GM20431 (cell line): ENCODE results near the gene SP140.

Experiments
- in situ Hi-C: fragments of 300-500 bp; cut with MseI, MboI; formaldehyde crosslinking; loops from one replicate; pipeline ENCODE4 v1.15.0; 2020; ENCODE audit warnings: low sequenced_read_pairs; ENCODE audit not compliant: unreplicated experiment

SP140 gene

DNA sequence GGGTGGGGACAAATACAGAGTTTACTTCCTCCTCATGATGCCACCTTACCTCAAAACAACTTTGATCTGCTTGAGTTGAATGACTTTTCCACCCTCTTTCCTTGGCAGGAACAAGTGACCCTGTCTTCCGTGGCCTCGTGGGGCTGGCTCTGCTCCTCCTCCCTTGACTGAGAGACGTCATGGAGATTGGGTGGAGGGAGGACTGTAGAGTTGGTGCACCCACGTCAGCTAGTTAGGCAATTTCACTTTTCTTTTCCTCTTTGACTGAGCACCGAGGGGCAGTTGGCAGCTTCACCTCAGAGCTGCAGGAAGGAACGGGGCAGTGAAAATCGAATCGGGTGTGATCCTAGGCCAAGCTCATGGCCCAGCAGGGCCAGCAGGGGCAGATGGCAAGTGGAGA lies at the start of gene SP140:
TSS of gene SP140 (plus strand) at position 251 of the 400 bp plus-strand sequence. CDS start at position 360, 109 bp downstream.
- in situ Hi-C loops: no loop called here

DNA sequence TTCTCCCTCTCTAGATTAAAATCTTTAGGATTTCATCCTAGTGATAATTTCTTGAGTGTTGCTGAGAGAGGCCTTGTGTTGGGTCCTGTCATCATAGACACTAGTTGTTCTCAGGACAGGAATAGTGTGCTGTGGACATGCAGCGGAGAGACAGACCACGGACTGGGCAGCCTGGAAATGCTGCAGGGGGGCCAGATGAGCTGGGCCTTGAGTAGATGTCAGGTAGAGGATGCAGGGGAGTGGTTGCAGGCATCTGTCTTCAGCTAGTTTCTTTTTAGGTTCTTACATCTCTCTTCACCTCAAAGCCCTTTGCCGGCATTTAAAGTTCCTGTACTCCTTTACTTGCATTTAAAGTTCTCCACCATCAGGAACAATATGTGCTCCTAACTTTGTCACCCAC lies 48.5 kb upstream of the SP140 start:
- in situ Hi-C loops: no loop called here

DNA sequence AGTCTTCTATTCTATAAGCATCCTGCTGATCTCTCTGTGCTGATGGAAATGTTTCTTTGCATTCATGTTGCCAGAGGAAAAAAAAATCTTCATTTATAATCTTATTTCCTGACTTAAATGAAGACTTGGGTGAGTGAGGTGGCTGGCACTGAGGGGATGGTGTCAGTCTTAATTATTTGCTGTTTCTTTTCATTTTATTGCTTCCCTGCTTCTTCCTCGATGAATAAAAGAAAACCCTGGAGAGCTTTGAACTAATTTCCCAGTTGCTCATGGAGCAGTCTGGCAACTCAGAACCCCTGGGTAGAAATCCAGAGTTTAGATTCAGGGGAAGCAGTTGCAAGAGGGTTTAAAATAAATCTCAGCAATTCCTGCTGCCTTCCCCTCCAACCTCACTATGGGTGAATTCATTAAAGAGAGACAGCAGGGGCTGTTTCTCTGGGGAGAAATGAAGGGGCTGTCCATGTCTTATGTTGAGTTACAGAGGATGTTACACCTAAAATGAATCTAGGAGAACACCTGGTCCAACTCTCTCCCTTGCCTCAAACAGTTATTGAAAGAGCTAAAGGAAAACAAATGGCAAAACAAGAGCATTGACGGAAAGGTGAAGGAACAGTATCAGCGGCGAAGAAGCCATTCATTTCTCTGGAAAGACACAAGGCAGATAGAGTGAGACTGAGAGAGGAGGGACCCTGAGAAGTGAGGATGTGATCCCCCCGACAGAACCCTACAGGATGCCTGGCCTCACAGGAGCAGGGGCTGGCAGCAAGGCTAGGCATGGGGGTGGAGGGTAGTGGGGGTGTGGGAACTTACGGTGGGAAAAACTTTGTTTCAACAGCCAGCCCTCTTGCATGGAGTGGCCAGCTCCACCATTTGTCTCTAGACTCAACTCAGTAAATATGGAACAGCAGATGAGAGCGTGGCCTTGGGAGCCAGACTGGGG lies 46.7 kb upstream of the SP140 start:
- in situ Hi-C loops: no loop called here

DNA sequence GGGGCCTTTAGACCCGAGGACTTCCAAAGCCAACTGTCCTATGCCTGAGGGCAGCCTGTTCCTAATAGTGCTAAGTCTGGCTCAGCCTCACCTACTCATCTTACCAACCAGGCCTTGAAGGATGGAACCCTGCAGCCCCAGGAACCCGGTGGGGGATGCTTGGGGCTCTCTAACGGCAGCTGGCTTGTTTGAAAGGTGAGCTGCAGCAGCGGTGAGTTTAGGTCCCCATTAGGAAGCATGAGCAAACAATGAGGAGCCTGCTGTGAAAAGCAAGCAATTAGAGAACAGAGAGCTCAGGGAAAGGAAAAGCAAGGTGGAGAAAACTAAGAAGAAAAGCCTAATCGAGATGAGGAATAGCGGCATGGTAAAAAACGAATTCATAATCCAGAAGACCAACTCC lies 45.6 kb upstream of the SP140 start:
- in situ Hi-C loops: no loop called here

DNA sequence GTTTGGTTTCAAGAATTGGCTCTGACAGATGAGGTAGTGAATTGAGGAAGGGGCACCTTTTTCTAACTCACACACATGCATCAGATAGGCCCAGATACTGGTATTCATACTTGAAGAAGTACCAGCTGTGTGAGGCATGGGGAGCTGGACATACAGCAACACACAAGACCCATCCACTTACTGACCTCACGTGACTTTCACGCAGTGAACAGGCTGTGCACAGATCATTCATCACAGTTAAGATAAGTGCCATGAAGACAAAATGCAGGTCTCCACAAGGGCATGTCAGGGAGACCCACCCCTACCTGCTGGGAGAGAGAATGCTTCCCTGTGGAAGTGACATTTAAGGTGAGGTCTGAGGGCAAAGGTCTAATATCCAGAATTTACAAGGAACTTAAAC lies 44.3 kb upstream of the SP140 start:
- in situ Hi-C loops: no loop called here

DNA sequence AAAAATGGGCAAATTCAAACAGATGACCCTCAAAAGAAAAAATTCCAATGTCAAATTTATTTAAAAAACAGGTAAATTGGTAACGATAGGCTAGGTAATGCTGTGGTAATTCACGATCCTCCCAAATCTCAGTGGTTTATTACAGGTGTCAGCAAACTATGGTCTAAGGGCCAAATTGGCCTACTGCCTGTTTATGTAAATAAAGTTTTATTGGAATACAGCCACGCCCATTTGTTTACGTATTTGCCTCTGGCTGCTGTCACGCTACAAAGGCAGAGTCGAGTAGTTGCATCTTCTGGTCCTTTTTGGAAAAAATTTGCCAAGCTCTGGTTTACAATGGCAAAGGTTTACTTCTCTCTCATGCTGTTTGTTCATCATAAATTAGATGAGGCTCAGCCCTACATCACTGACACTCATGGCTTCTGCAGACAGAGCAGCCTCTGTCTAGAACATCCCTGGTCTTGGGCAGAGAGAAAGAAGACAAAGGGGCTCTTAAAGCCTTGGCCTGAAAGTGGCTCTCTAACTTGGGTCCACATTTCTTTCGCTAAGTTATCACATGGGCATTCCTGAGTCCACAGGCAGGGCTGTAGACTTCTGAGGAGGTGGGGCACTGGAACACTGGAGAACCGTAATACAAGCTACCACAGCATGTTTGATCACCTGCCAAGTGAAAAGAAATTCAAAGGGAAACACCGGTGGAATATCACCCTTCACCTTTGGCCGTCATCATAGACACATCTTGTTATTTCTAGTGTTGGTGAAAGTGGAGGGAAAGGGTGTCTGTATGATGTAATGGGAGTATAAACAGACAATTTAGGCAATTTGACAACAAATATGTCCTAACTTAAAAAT lies 40.6 kb upstream of the SP140 start:
- in situ Hi-C loops: no loop called here

DNA sequence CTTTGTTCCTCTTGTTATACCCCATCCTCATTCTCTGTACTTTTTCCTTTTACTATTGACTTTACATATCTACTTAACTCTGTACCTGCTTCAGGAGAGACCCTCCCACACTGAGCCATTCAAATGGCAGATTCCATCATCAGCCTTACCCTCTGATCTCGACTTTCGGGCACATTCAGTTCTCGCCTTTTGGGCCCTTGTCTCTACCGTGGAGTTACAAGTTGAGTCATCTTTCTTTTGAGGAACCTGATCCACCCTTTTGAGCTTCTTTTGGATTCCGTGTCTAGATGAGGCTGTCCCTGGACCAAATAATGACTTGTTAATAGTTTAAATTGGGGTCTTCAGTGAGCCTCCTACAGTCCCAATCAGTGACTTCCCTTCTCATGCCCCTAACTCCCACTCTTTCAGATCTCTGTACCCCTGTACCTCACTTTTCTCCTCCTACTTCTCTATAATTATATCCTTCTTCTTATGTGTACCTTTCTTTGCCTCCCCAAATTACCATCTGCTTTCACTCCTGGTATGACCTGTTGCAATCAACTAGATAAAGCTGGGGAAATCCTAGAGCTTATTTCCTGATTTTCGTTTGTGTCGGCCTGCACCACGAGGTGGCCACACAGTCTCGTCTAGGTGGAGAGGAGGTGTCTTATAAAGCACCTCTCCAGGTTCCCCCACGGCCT lies 23.0 kb upstream of the SP140 start:
- in situ Hi-C loops: loop anchor here (25.0 kb wide), 1 partner anchor 410 kb away; no protein-coding TSS in a partner anchor

DNA sequence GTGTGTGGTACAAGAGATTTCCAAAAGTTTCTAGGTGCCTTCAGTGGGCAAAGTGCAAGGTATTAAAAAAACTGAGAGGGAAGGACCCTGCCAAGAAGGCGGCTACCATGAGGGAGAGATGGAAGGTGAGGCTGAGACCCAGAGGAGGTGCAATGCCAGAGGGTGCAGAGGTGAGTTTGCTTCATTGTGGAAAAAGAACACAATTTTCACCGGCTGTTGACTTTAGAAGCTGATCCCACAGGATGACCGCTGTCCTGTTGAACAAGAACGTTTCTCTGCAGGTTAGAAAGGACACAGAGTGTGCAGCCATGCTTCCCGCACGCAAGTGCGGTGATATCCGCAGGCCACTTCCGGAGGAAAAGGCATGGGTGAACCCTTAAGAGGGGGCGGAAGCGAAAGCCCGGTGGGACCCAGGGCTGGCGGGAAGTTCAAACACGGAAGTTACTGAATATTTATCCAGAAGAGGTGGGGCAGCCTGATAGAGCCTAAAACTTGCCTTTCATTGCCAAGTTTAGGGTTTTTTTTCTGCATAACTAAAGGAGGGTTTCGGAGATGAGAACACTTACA lies 22.3 kb upstream of the SP140 start:
- in situ Hi-C loops: loop anchor here (25.0 kb wide), 1 partner anchor 409 kb away; no protein-coding TSS in a partner anchor

DNA sequence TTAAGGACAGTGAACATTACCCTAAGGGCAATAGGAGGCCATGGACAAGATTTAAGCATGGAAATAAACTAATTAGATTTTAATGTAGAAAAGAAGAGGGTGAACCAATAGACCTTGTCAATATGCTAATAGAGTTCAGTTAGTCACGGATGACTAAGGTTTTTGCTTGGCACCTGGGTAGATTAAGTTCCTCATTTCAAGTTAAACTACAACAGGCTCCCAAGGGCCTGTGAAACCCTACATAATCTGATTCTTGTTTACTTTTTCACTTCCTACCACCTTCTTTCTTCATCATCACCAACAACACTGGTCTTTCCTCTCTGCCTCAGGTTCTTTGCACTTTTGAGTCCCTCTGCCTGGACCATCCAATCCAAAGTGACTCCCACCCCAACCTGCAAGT lies 20.5 kb upstream of the SP140 start:
- in situ Hi-C loops: loop anchor here (25.0 kb wide), 1 partner anchor 407 kb away; no protein-coding TSS in a partner anchor

DNA sequence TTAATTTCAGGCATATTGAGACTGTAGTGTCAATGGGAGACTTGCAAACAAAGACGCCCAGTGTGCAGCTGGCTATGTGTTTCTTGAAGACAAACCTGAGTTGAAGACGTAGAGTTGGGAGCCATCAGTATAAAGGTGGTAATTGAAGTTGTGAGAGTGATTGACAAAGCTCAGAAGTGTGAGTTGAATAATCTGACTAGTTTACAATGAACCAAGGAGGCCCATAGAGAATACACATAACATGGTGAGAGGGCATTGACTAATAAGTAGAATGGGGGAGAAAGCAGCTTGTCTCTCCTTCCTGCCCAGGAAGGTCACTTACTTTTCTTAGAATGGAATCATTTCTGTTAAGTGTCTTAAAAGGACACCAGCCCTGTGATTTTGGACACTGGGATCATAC lies 19.8 kb upstream of the SP140 start:
- in situ Hi-C loops: loop anchor here (25.0 kb wide), 1 partner anchor 407 kb away; no protein-coding TSS in a partner anchor

DNA sequence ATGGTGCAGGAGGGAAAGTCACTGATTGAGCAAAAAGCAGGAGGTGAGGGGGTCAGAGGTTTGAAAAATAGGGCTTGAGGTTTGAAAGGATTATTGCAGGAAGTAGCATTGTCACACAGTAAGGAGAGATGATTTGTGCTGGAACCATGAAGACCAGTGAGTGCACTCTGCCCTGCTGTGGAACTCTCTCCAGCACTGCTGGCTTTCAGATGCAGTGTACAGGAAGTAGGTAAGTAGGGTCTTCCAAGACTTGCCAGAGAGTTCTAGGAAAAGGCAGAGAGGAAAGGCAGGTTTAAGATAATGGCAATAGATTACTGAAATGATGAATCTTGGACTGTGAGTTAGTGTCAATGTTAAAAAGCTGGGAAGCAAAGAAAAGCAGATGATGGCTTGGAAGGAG lies 17.0 kb upstream of the SP140 start:
- in situ Hi-C loops: loop anchor here (25.0 kb wide), 1 partner anchor 404 kb away; no protein-coding TSS in a partner anchor

DNA sequence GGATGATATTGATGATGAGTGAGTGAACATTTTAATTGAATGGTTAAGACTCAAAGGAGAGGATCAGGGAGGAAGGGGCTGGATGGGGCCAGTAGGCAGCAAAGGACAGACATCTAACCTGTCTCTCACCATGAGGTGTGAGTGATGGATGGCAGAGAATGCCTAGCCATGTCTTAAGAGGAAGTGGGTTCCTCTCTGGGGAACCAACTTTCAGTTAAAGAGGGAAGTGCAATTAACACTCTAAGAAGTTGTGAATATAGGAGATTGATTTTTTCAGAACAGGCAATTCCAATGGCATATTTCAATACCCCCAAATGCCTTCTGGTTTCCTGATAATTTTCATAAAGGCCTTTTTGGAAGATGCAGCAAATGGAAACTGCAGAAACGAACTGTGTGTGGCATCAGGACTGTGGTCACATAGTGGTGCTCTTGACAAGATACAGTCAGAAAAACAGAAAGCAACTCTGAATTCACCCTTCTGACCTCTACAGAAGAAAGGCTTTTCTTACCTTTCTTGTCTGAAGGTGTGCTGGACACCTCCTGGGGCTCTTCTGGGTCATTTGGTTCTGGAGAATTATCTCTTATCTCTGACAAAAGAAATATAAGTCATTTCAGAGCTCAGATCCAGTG lies 16.0 kb upstream of the SP140 start:
- in situ Hi-C loops: loop anchor here (25.0 kb wide), 1 partner anchor 403 kb away; no protein-coding TSS in a partner anchor

DNA sequence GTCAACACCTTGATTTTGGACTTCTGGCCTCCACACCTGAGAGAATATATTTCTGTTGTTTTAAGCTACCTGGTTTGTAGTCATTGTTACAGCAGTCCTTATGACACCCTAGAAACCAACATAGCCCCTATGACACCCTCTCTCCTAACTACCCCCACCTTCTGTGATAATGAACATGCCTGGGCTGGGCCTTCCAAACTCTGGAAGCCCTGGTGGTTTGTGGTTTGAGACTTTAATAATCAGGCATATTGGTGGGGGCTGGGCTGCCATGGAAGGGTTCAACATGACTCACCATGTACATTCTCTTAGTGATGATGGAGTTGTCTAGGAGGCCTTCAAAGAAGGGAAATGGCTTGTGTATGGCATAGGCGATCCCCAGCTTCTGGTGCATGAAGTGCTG lies 9.0 kb upstream of the SP140 start:
- in situ Hi-C loops: loop anchor here (25.0 kb wide), 1 partner anchor 396 kb away; no protein-coding TSS in a partner anchor

DNA sequence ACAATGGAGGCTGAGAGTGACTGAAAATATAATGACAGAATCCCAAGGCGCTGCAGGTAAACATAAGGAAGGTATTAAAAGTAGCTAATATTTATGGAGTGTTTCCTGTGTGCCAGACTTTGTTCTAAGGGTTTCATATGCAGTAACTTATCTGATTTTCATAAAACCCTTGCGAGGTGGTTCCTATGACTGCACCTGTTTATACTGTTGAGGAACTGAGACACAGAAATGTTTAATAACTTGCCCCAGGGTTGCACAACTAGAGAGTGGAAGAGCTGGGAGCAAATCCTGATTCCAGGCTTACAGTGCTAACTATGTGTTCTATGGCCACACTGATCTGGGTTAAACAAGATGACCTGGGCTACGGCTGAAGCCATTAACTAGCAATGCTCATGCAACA lies 8.1 kb upstream of the SP140 start:
- in situ Hi-C loops: loop anchor here (25.0 kb wide), 1 partner anchor 395 kb away; no protein-coding TSS in a partner anchor

DNA sequence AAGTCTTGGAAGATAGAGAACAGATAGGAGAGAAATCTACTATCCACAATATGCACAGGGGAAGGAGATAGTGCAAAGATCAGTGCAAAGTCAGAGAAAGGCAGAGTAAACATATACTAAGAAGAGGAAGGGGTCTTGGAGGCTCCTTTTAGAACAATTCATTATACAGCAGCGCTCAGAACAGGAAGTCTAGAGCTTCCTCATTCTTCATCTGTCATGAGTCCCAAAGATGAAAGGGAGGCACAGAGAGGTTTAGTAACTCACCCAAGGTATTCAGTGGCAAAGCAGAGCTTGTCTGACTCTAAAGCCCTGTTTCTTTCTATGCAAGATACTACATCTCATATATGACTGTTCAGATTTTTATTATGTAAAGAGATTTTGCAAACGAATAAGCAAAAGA lies 7.1 kb upstream of the SP140 start:
- in situ Hi-C loops: loop anchor here (25.0 kb wide), 1 partner anchor 394 kb away; no protein-coding TSS in a partner anchor

DNA sequence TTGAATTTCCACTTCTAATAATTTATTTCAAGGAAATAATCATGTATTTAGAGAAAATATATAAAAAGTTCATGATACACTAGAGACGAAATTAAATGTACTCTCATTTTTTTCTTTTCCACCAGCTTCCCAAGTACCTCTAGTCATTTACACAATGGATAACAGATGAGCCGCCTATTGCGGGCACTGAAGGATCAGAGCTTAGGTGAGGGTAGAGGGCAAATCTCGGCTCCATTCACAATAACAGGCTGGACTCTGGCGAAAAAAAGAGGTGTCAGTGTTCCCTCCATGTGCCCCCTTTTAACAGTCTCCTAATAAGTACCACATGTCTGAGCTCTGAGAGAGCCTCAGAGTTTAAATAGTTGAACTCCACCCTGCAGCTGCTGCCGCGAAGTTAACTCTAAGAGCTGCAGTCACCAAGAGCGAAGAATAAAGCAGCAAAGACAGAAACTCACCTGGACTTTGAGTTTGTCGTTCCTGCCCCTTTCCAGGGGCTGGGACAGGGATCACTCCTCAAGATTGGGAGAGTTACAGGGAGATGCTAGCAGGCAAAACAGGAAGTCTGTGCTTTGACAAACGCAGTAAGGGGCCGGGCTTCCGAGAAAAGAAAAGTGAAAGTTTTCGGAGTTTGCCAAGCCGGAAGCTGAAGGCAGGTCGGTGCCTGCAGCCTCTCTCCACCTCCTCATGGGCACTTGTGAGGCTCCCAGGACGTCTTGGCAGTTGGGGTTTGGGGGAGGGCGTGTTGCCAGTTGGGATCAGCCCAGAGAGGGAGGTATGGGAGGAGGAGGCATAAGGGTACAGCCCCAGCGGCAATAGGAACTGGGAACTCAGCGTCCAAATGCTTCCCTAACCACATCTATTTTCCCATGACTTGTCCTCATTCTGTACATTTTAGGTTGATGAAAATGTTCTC lies 5.9 kb upstream of the SP140 start, which contains the start of gene SP110:
TSS of gene SP110 (minus strand) at position 566 of the 913 bp plus-strand sequence. CDS start 3,057 bp downstream, outside the sequence.
- in situ Hi-C loops: loop anchor here (25.0 kb wide), 1 partner anchor 393 kb away; no protein-coding TSS in a partner anchor

DNA sequence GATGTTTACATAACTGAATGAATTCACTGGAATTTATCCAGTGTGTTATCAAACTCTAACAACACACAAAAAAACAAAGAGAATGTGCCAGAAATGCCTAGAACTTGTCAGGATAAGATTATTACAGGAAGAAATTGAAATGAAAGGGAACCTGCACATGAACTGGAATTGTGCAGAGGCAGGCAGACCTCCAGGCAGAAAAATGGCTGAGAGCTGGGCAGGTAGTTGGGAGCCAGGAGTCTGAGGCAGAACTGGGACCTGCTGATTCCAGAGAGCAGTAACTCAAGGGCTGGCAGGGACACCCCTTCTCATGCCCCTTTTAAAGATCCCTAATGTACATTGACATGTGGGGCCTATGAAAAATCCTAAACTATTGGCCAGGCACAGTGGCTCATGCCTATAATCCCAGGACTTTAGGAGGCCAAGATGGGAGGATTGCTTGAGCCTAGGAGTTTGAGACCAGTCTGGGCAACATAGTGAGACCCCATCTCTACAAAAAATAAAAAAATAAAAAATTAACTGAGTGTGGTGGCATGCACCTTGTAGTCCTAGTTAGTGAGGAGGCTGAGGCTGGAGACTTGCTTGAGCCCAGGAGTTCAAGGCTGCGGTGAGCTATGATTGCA lies 5.1 kb upstream of the SP140 start:
- in situ Hi-C loops: loop anchor here (25.0 kb wide), 1 partner anchor 392 kb away; no protein-coding TSS in a partner anchor
